Tibial artery (tissue), 4 donors: ENCODE measurements around the gene TMPRSS9.

Experiments used
- DNase-seq, 2 donors: peaks; one replicate each; pipeline ENCODE4 v3.0.0-alpha.2; 2019
- H3K27ac ChIP-seq, 2 donors: fragments of 200-600 bp; sonication (generic) in 1 of 2; 1 replicate in 1 of 2; 2 replicates in 1 of 2; pipeline ENCODE4 v1.5.1; 2018 to 2019; ENCODE audit warnings: mild to moderate bottlenecking in 1 of 2
- H3K27me3 ChIP-seq, 2 donors: fragments of 200-600 bp; sonication (generic) in 1 of 2; one replicate each; pipeline versions ENCODE4 v1.5.1 to v1.6.0; 2016 to 2019
- H3K36me3 ChIP-seq, 3 donors: fragments of 200-600 bp; sonication (generic) in 2 of 3; one replicate each; pipeline ENCODE4 v1.5.1; 2016 to 2019; ENCODE audit warnings: mild to moderate bottlenecking in 2 of 3
- H3K4me1 ChIP-seq, 4 donors: fragments of 200-600 bp; sonication (generic) in 2 of 4; 1 replicate in 3 of 4; 2 replicates in 1 of 4; pipeline ENCODE4 v1.5.1; 2016 to 2019
- H3K4me3 ChIP-seq, 2 donors: fragments of 200-600 bp; sonication (generic) in 1 of 2; 1 replicate in 1 of 2; 2 replicates in 1 of 2; pipeline ENCODE4 v1.5.1; 2018 to 2019; ENCODE audit warnings: mild to moderate bottlenecking in 2 of 2
- H3K9me3 ChIP-seq, 3 donors: fragments of 200-600 bp; sonication (generic) in 1 of 3; one replicate each; pipeline ENCODE4 v1.5.1; 2016 to 2019
- intact Hi-C: fragments of 100-400 bp; cut with DNase I; formaldehyde crosslinking; loops from one replicate; pipeline ENCODE4 v1.15.0; 2023; ENCODE audit warnings: low total_unique reads
- TF ChIP-seq, protein P1 (sequence below), 2 experiments: fragments of 200-600 bp in 1 of 2; fragments of 450-650 bp in 1 of 2; IDR thresholded peaks; one replicate each; pipeline ENCODE4 v1.5.1; 2017 to 2019; ENCODE audit warnings: antibody characterized with exemption in 2 of 2, mild to moderate bottlenecking in 1 of 2, moderate library complexity in 1 of 2

The TMPRSS9 gene

DNA sequence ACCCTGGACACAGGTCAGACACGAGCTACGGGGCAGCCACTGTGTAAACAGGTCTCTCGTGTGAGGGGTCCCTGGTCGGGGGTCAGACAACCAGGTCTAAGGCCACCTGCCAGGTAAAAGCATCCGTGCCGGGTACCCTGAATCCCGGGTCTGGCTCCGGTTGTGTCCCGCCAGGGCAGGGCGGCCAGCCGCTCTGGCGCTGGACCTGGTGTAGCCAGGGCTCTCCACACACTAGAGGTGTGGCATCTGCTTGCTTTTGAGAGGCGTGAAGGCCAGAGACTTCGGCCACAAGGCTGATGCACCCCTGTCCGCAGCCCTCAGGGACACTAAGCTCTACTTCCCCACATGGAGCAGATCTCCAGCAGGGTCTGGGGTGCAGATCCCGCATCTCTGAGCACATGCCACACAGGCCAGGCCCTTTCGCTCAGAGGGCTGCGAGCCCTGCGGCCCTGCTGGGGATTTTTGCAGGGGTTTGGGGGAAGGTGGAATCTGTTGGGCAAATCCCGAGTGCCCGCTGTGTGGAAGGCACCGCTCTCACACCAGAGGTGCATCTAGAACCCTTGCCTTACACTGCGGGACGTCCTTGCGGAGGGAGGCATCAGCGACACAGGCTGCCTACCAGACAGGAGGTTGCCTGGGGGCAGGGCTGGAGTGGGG, 81.2 kb downstream of the TMPRSS9 start:
- H3K27me3 ChIP-seq: no peaks in the 10 kb centered on the region
- no peak overlapping the region for H3K4me3 ChIP-seq
- H3K9me3 ChIP-seq: no peaks in the 10 kb centered on the region
- peaks cover 7 to 60% (median 33%) of the 10 kb centered on the region in 3 donors for H3K36me3 ChIP-seq
- TF ChIP-seq, protein P1, sequence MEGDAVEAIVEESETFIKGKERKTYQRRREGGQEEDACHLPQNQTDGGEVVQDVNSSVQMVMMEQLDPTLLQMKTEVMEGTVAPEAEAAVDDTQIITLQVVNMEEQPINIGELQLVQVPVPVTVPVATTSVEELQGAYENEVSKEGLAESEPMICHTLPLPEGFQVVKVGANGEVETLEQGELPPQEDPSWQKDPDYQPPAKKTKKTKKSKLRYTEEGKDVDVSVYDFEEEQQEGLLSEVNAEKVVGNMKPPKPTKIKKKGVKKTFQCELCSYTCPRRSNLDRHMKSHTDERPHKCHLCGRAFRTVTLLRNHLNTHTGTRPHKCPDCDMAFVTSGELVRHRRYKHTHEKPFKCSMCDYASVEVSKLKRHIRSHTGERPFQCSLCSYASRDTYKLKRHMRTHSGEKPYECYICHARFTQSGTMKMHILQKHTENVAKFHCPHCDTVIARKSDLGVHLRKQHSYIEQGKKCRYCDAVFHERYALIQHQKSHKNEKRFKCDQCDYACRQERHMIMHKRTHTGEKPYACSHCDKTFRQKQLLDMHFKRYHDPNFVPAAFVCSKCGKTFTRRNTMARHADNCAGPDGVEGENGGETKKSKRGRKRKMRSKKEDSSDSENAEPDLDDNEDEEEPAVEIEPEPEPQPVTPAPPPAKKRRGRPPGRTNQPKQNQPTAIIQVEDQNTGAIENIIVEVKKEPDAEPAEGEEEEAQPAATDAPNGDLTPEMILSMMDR (IDR thresholded peaks at IDR 0.05): no peak
- H3K27ac ChIP-seq: no peak overlapping the region
- DNase-seq: no peak
- intact Hi-C loops: no loop called here
- no peaks in the 10 kb centered on the region for H3K4me1 ChIP-seq

DNA sequence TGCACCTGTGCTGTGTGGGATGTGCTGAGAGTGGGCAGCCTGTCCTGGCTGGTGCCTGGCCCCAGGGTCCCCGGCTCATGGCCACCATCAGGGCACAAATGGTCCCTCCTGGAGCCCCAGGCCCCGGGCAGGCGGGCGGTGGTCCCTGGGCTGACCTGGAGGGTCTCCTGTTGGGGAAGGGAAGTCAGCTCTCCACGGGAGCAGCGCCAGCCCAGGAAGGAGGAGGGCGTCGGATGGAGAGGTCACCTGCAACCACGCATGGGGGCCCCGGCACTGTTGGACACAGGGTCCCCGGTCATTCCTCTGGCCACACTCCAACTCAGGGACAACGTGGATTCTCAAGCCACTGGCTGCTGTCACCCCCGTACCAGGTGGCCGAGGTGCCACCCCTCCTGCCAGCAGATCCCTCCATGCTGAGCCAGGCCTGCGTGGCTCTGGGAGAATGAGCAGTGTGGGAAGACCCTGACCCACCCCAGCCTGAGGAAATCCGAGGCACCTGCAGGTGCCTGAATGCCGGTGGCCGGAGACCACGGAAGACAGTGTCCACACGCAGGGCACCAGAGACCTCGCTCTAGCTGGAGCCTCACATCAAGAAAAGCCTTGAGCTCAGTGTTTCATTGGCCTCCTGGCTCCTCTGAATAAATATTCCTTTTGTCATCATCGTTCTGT, 83.2 kb downstream of the TMPRSS9 start:
- Histone ChIP-seq H3K4me1 (no peaks in the 10 kb centered on the region), H3K27me3 (no peaks in the 10 kb centered on the region), H3K4me3 (no peak overlapping the region), H3K27ac (no peak overlapping the region), H3K36me3 (peaks cover 0 to 42% (median 21%) of the 10 kb centered on the region in 3 donors), H3K9me3 (no peaks in the 10 kb centered on the region)
- intact Hi-C loops: no loop called here
- TF ChIP-seq, protein P1 (IDR thresholded peaks at IDR 0.05): no peak
- no peak for DNase-seq

DNA sequence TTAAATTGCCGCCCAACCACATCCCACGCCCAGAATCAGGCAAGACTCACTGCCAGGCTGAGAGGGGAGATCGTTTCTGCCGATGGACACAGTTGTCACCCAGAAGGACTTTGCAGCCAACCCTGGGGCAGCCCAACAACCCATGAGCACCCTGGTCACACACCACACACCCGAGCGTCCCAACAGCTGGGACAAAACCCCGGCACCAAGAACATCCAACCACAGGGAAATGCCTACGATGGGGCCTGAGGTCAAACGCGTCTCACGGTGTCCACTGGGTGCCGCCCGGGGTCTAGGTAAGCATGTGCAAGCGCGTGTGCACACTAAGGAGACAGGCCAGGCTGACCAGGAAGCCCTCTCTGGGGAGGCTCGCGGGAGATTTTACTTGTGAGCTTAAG, 83.7 kb downstream of the TMPRSS9 start:
- TF ChIP-seq, protein P1 (IDR thresholded peaks at IDR 0.05): no peak
- peaks cover 0 to 38% (median 19%) of the 10 kb centered on the region in 3 donors for H3K36me3 ChIP-seq
- DNase-seq: no peak
- no peak overlapping the region for H3K27ac ChIP-seq
- intact Hi-C loops: no loop called here
- no peak overlapping the region for H3K4me3 ChIP-seq
- H3K4me1 ChIP-seq: no peaks in the 10 kb centered on the region
- no peaks in the 10 kb centered on the region for H3K27me3 ChIP-seq
- H3K9me3 ChIP-seq: no peaks in the 10 kb centered on the region

DNA sequence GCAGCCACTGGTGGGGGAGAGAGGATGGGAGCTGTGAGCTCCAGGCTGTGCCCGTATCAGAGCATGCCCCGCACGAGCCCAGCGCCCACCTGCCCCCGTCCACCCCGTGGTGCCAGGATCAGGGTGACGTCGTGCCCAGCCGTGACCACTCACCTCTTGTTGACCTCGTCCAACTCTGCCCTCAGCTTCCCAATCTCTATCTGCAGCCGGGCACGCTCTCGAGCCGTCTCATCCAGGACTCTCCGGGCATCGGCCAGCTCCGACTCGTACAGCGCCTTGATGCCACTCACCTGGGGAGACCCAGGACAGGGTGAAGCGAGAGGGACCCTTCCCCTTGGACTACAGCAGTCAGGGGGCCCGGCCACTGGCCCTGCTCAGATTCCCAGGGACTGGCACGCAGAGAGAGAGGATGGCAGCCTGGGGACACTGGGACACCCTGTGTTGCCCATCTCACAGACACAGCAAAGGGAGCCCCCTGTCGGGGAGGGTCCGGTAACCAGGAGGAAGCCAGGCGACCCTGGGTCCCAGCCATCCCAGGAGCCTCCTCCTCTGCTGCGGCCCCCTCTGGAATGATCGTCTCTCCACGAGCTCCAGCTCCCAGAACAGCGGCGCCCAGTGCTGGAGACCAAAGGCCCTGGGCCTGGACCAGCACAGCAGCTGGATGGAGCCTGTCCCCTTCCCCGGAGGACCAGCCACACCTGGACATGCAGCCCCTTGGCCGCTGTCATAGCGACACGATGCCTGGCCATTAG, 84.4 kb downstream of the TMPRSS9 start:
- Histone ChIP-seq H3K4me1 (no peaks in the 10 kb centered on the region), H3K9me3 (no peaks in the 10 kb centered on the region), H3K27me3 (no peaks in the 10 kb centered on the region), H3K27ac (no peak overlapping the region), H3K4me3 (no peak overlapping the region), H3K36me3 (peaks cover 0 to 38% (median 19%) of the 10 kb centered on the region in 3 donors)
- DNase-seq: no peak
- intact Hi-C loops: no loop called here
- TF ChIP-seq, protein P1 (IDR thresholded peaks at IDR 0.05): no peak

DNA sequence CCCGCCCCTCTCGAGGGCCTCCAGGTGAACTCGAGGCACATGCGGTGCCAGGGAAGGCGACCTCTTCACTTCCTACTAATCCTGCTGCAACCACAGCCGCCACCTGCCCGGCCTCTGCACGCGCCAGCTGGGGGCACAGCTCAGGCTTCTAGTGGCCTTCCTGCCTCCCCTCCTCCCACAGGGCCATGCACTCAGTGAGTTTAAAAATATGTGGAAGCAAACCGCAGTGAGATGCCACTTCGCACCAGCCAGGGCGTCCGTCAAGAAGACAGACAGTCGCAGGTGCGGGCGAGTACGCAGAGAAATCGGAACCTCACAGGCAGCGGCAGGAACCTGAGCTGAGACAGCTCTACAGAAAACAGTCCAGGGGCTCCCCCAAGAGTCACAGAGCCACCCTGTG, 86.3 kb downstream of the TMPRSS9 start:
- Histone ChIP-seq H3K27me3 (no peaks in the 10 kb centered on the region), H3K4me1 (no peaks in the 10 kb centered on the region), H3K4me3 (no peak overlapping the region), H3K9me3 (no peaks in the 10 kb centered on the region), H3K36me3 (peaks cover 0 to 40% (median 16%) of the 10 kb centered on the region in 3 donors), H3K27ac (no peak overlapping the region)
- DNase-seq: no peak
- intact Hi-C loops: no loop called here
- TF ChIP-seq, protein P1 (IDR thresholded peaks at IDR 0.05): no peak
